IMR-90 (cell line): ENCODE results near the gene TTL. TPM values are rescaled to one million over a fixed set of nuclear protein-coding genes. Genes with fewer than 3 reads are reported as not detected.

ENCODE experiments used
- ATAC-seq: fragments of 200-7000 bp; cut with Tn5 transposase; 2 replicates; pipeline ENCODE4 v1.9.1; 2020; ENCODE audit warnings: low read depth, mild to moderate bottlenecking, moderate library complexity
- BruUV-seq: library from RNA; stranded (reverse); fragments of 400-500 nt; replicated peaks from 2 replicates; lab custom pipeline; 2021; lab: Mats Ljungman, UMichigan
- CTCF ChIA-PET: fragments of 300-600 bp; formaldehyde crosslinking; extraction: SDS; loops from one replicate; lab custom pipeline; 2021; ENCODE audit warnings: antibody characterized with exemption; lab: Yijun Ruan, JAX
- POLR2A ChIA-PET: fragments of 300-600 bp; sonication (Branson Sonifier 250); formaldehyde crosslinking; loops from one replicate; lab custom pipeline; 2022; ENCODE audit warnings: antibody characterized with exemption; ENCODE audit not compliant: unreplicated experiment; lab: Charles Lee
- DNase-seq: peaks from one replicate; pipeline ENCODE4 v3.0.0; 2013
- H2AFZ ChIP-seq: replicated peaks from 2 replicates; pipeline ENCODE3; 2013; ENCODE audit warnings: low read length, mild to moderate bottlenecking; ENCODE audit not compliant: poor library complexity
- H2AK5ac ChIP-seq: 2 replicates; pipeline ENCODE4 v1.6.1; 2013; ENCODE audit warnings: low read depth, low read length, inconsistent platforms
- H2AK9ac ChIP-seq: replicated peaks from 2 replicates; pipeline ENCODE3; 2013; ENCODE audit warnings: mild to moderate bottlenecking, low read depth, low read length, moderate library complexity; ENCODE audit not compliant: poor library complexity
- H2BK120ac ChIP-seq: 2 replicates; pipeline ENCODE4 v1.6.1; 2013; ENCODE audit warnings: low read depth, low read length, inconsistent platforms
- H2BK15ac ChIP-seq: 3 replicates; pipeline ENCODE4 v1.6.1; 2013; ENCODE audit warnings: low read depth, low read length, inconsistent platforms
- H2BK20ac ChIP-seq: 2 replicates; pipeline ENCODE4 v1.6.1; 2013; ENCODE audit warnings: low read depth, mild to moderate bottlenecking, inconsistent platforms, low read length, moderate library complexity
- H2BK5ac ChIP-seq: 2 replicates; pipeline ENCODE4 v1.6.1; 2013; ENCODE audit warnings: mild to moderate bottlenecking, low read depth, low read length, inconsistent platforms; ENCODE audit not compliant: poor library complexity, severe bottlenecking
- H3K14ac ChIP-seq: replicated peaks from 2 replicates; pipeline ENCODE4 v1.6.1; 2013; ENCODE audit warnings: low read depth, low read length, inconsistent platforms
- H3K18ac ChIP-seq: 2 replicates; pipeline ENCODE4 v1.6.1; 2013; ENCODE audit warnings: low read depth, low read length, control low read depth
- H3K23ac ChIP-seq: 2 replicates; pipeline ENCODE4 v1.6.1; 2013; ENCODE audit warnings: low read depth, low read length, inconsistent platforms
- H3K27ac ChIP-seq: 2 replicates; pipeline ENCODE4 v1.5.1; 2013; ENCODE audit warnings: mild to moderate bottlenecking, control low read depth, low read length; ENCODE audit not compliant: insufficient read depth
- H3K27me3 ChIP-seq: 2 replicates; pipeline ENCODE4 v1.6.1; 2013; ENCODE audit warnings: low read length; ENCODE audit not compliant: control insufficient read depth, insufficient read depth
- H3K36me3 ChIP-seq: 2 replicates; pipeline ENCODE4 v1.6.1; 2013; ENCODE audit warnings: low read length, mixed read lengths; ENCODE audit not compliant: control insufficient read depth, insufficient read depth
- H3K4ac ChIP-seq: 2 replicates; pipeline ENCODE4 v1.6.1; 2013; ENCODE audit warnings: low read depth, low read length, inconsistent platforms
- H3K4me1 ChIP-seq: 2 replicates; pipeline ENCODE4 v1.6.1; 2013; ENCODE audit warnings: low read length, mixed read lengths; ENCODE audit not compliant: control insufficient read depth, insufficient read depth
- H3K4me2 ChIP-seq: 2 replicates; pipeline ENCODE4 v1.6.1; 2013; ENCODE audit warnings: low read depth, mild to moderate bottlenecking, control low read depth, low read length, moderate library complexity
- H3K4me3 ChIP-seq: 2 replicates; pipeline ENCODE4 v1.5.1; 2013; ENCODE audit warnings: low read depth, mild to moderate bottlenecking, control low read depth, low read length, moderate library complexity; ENCODE audit not compliant: insufficient read depth
- H3K56ac ChIP-seq: 2 replicates; pipeline ENCODE4 v1.6.1; 2013; ENCODE audit warnings: low read length, inconsistent platforms; ENCODE audit not compliant: insufficient read depth; ENCODE audit errors: extremely low read depth
- H3K79me1 ChIP-seq, 2 experiments: 2 replicates each; pipeline ENCODE4 v1.6.1; 2013; ENCODE audit warnings: low read length in 2 of 2, inconsistent platforms in 1 of 2, low read depth in 1 of 2
- H3K9ac ChIP-seq: 2 replicates; pipeline ENCODE4 v1.6.1; 2013; ENCODE audit warnings: low read depth, low read length, control low read depth
- H3K9me1 ChIP-seq: 2 replicates; pipeline ENCODE4 v1.6.1; 2013; ENCODE audit warnings: low read length, inconsistent platforms; ENCODE audit not compliant: insufficient read depth
- H3K9me3 ChIP-seq: 2 replicates; pipeline ENCODE4 v1.6.1; 2013; ENCODE audit warnings: low read length; ENCODE audit not compliant: control insufficient read depth, insufficient read depth
- H4K20me1 ChIP-seq: 2 replicates; pipeline ENCODE4 v1.6.1; 2013; ENCODE audit warnings: low read length, inconsistent platforms; ENCODE audit not compliant: insufficient read depth
- H4K5ac ChIP-seq: 2 replicates; pipeline ENCODE4 v1.6.1; 2013; ENCODE audit warnings: mild to moderate bottlenecking, low read depth, low read length, control low read depth
- H4K8ac ChIP-seq, 2 experiments: 2 replicates each; pipeline ENCODE4 v1.6.1; 2013; ENCODE audit warnings: low read depth in 2 of 2, low read length in 2 of 2, control low read depth in 1 of 2, inconsistent platforms in 1 of 2
- H4K91ac ChIP-seq: 2 replicates; pipeline ENCODE4 v1.6.1; 2013; ENCODE audit warnings: low read depth, low read length, inconsistent platforms; ENCODE audit not compliant: insufficient read depth
- BHLHE40 ChIP-seq: fragments of 150-350 bp; IDR thresholded peaks from 2 replicates; pipeline ENCODE4 v1.6.1; 2016; ENCODE audit warnings: mild to moderate bottlenecking, low read depth, low read length
- CEBPB ChIP-seq: IDR thresholded peaks from 2 replicates; pipeline ENCODE4 v1.6.1; 2012; ENCODE audit warnings: low read depth, low read length, improper control_type of control experiment
- CHD1 ChIP-seq: IDR thresholded peaks from 2 replicates; pipeline ENCODE4 v1.6.1; 2012; ENCODE audit warnings: low read depth, low read length, improper control_type of control experiment
- CTCF ChIP-seq: conservative IDR thresholded peaks from 2 replicates; pipeline ENCODE4 v1.5.1; 2012; ENCODE audit warnings: mild to moderate bottlenecking, low read depth, low read length, improper control_type of control experiment
- FOS ChIP-seq: fragments of 150-350 bp; IDR thresholded peaks from 2 replicates; pipeline ENCODE4 v1.6.1; 2016; ENCODE audit warnings: low read depth, low read length
- MAFK ChIP-seq: IDR thresholded peaks from 2 replicates; pipeline ENCODE4 v1.6.1; 2012; ENCODE audit warnings: low read depth, low read length, improper control_type of control experiment
- MAZ ChIP-seq: IDR thresholded peaks from 2 replicates; pipeline ENCODE4 v1.6.1; 2012; ENCODE audit warnings: low read depth, mild to moderate bottlenecking, low read length, improper control_type of control experiment, moderate library complexity, borderline replicate concordance
- MXI1 ChIP-seq: IDR thresholded peaks from 2 replicates; pipeline ENCODE4 v1.6.1; 2012; ENCODE audit warnings: low read depth, mild to moderate bottlenecking, low read length, moderate library complexity, borderline replicate concordance
- NFE2L2 ChIP-seq: fragments of 150-350 bp; IDR thresholded peaks from 2 replicates; pipeline ENCODE4 v1.6.1; 2016; ENCODE audit warnings: low read depth, mild to moderate bottlenecking, low read length
- POLR2A ChIP-seq: IDR thresholded peaks from 2 replicates; pipeline ENCODE4 v1.6.1; 2012; ENCODE audit warnings: mild to moderate bottlenecking, low read depth, low read length
- RAD21 ChIP-seq: IDR thresholded peaks from 2 replicates; pipeline ENCODE4 v1.6.1; 2012; ENCODE audit warnings: low read length, improper control_type of control experiment
- RCOR1 ChIP-seq: IDR thresholded peaks from 2 replicates; pipeline ENCODE4 v1.6.1; 2012; ENCODE audit warnings: mild to moderate bottlenecking, low read length, improper control_type of control experiment; ENCODE audit not compliant: insufficient replicate concordance
- RFX5 ChIP-seq: IDR thresholded peaks from 2 replicates; pipeline ENCODE4 v1.8.0; 2012; ENCODE audit warnings: low read depth, mild to moderate bottlenecking, low read length, moderate library complexity
- SMC3 ChIP-seq: fragments of 150-350 bp; IDR thresholded peaks from 2 replicates; pipeline ENCODE4 v1.6.1; 2016; ENCODE audit warnings: low read depth, mild to moderate bottlenecking, antibody characterized with exemption, low read length, moderate library complexity
- USF2 ChIP-seq: fragments of 150-350 bp; IDR thresholded peaks from 2 replicates; pipeline ENCODE4 v1.6.1; 2017; ENCODE audit warnings: mild to moderate bottlenecking, antibody characterized with exemption, low read length, low read depth
- WGBS, 2 experiments: methylation state at CpG; one replicate each; pipeline versions ENCODE4 v1.1.5 to v1.1.7; 2013; ENCODE audit warnings: missing lambda C conversion rate in 2 of 2; ENCODE audit not compliant: insufficient read length in 1 of 2; ENCODE audit errors: extremely low coverage in 2 of 2; 5-methylcytosine and 5-hydroxymethylcytosine counted together
- dilution Hi-C: fragments of 300-500 bp; cut with HindIII; formaldehyde crosslinking; loops from one replicate; pipeline ENCODE4 v1.14.3; 2018; ENCODE audit warnings: low sequenced_read_pairs; ENCODE audit not compliant: unreplicated experiment
- in situ Hi-C: fragments of 300-500 bp; cut with MboI; formaldehyde crosslinking; loops from 3 replicates; pipeline ENCODE4 v1.14.3; 2019; ENCODE audit warnings: low sequenced_read_pairs, inconsistent platforms, mixed read lengths
- intact Hi-C: fragments of 100-400 bp; cut with micrococcal nuclease; formaldehyde crosslinking; loops from 2 replicates; pipeline ENCODE4 v1.10.0; 2022
- polyA plus RNA-seq, 3 experiments: library from polyadenylated mRNA; depleted of rRNA; stranded (reverse); fragments of >200 nt; gene quantifications; 2 replicates each; pipeline ENCODE4 v1.2.3, GENCODE V29; 2012; ENCODE audit warnings: low replicate concordance in 1 of 3
- total RNA-seq: library from RNA; depleted of rRNA; stranded (reverse); fragments of >200 nt; gene quantifications from 2 replicates; pipeline ENCODE4 v1.2.3, GENCODE V29; 2012

Gene TTL
- total and polyA plus RNA-seq, 2 of the 4 experiments (the other 2 are of a cell fraction), result 18.2 to 36.2 TPM

- peak overlapping the region; percentile 59 for H3K14ac ChIP-seq
- peak overlapping the region; percentile 77; the same call in 1 of the 2 replicates for H3K4ac ChIP-seq
- H3K18ac ChIP-seq, result peak overlapping the region; percentile 70
- H3K27ac ChIP-seq, result peak overlapping the region; percentile 80
- peak overlapping the region; percentile 85 for H4K5ac ChIP-seq
- H4K20me1 ChIP-seq, result no peaks in the 10 kb centered on the region
- H3K9me1 ChIP-seq, result 0 out of 2 replicates have a peak, but pooled peaks cover 2% of the 10 kb centered on the region
- ATAC-seq (peak; percentile 90), DNase-seq (peak; percentile 48)
- 34% methylated on average over 6 of the region's 34 CpGs; no CpG with 5 or more reads in 1 of the 2 experiments for WGBS, 2 experiments
- H2BK20ac ChIP-seq, result peak overlapping the region; percentile 54; the same call in 1 of the 2 replicates
- CTCF ChIA-PET, result no interaction called here
- peaks cover 13 to 32% of the 10 kb centered on the region in 2 experiments for H3K79me1 ChIP-seq
- peak overlapping the region; percentile 73 for H2AK9ac ChIP-seq
- H3K23ac ChIP-seq, result peak overlapping the region; percentile 54; the same call in 1 of the 2 replicates
- H3K27me3 ChIP-seq, result no peaks in the 10 kb centered on the region
- H3K9ac ChIP-seq, result peak overlapping the region; percentile 71
- H2AK5ac ChIP-seq, result no peak overlapping the region; the same call in 1 of the 2 replicates
- no peaks in the 10 kb centered on the region for H3K36me3 ChIP-seq
- in situ Hi-C loops (no loop called here), dilution Hi-C loops (no loop called here), intact Hi-C loops (loop anchor here (2.0 to 5.0 kb wide), 2 partner anchors 61 to 284 kb away; partner anchors contain the start of gene ZC3H8)
- BruUV-seq, result no TSS peak
- peak overlapping the region; percentile 76 for H3K4me3 ChIP-seq
- H3K56ac ChIP-seq, result peak overlapping the region; percentile 75
- peak overlapping the region; percentile 95 to 96 for H4K8ac ChIP-seq
- H3K9me3 ChIP-seq, result no peaks in the 10 kb centered on the region
- peak overlapping the region; percentile 92; the same call in 1 of the 2 replicates for H4K91ac ChIP-seq
- 0 out of 3 replicates have a peak overlapping the region, but pooled peaks have one; percentile 22 for H2BK15ac ChIP-seq
- peak overlapping the region; percentile 74 for H3K4me2 ChIP-seq
- H3K4me1 ChIP-seq, result no peaks in the 10 kb centered on the region
- H2BK5ac ChIP-seq, result peak overlapping the region; percentile 82
- H2BK120ac ChIP-seq, result peak overlapping the region; percentile 96
- peak overlapping the region; percentile 99 for H2AFZ ChIP-seq
- POLR2A ChIA-PET, result no interaction called here
- TF ChIP-seq CTCF, result no peak
- TF ChIP-seq FOS, result no peak
- TF ChIP-seq MAFK, result no peak
- TF ChIP-seq RAD21, result no peak
- no peak for TF ChIP-seq MAZ
- TF ChIP-seq USF2, result no peak
- TF ChIP-seq CHD1, result peak; percentile 93; the same call in 1 of the 2 replicates
- TF ChIP-seq BHLHE40, result peak; percentile 79
- no peak for TF ChIP-seq RCOR1
- 0 out of 2 replicates have a peak, but pooled peaks have one; percentile 15 for TF ChIP-seq MXI1
- no peak for TF ChIP-seq SMC3
- TF ChIP-seq NFE2L2, result no peak
- TF ChIP-seq RFX5, result no peak
- no peak for TF ChIP-seq CEBPB
- TF ChIP-seq POLR2A, result peak; percentile 61; the same call in 1 of the 2 replicates
Measured at GRCh38 chr2:112541315-112542122, 59.6 kb downstream of the TTL start.
